ENCODE data around the gene PATE1.
"Not testable (repeated sequence)": the region's sequence is repeated elsewhere in the genome, so short reads cannot be mapped to it uniquely, and the experiment has no call there.

Gene PATE1, protein sequence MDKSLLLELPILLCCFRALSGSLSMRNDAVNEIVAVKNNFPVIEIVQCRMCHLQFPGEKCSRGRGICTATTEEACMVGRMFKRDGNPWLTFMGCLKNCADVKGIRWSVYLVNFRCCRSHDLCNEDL

DNA sequence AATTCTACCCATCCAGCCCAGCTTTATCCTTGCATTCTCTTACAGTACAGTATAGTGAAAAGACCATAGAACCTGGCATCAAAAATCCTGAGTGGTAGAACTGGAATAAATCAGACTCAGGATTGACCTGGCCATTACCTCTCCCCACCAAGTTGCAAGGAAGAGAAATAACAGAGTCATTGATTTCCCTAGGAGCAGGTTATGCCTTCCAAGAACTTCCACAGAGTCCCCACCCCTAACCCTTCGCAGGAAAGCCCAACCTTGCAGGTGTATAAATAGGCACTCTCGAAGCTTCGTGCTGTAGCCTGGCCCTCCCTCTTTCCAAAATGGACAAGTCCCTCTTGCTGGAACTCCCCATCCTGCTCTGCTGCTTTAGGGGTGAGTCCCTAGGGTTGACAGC is at the start of gene PATE1:
TSS of gene PATE1 (plus strand) at position 301 of the 400 bp plus-strand sequence. CDS start at position 327, 26 bp downstream.
- no peak for DNase-seq (ENCODE audit: low spot score)
- FAIRE-seq: no peak

DNA sequence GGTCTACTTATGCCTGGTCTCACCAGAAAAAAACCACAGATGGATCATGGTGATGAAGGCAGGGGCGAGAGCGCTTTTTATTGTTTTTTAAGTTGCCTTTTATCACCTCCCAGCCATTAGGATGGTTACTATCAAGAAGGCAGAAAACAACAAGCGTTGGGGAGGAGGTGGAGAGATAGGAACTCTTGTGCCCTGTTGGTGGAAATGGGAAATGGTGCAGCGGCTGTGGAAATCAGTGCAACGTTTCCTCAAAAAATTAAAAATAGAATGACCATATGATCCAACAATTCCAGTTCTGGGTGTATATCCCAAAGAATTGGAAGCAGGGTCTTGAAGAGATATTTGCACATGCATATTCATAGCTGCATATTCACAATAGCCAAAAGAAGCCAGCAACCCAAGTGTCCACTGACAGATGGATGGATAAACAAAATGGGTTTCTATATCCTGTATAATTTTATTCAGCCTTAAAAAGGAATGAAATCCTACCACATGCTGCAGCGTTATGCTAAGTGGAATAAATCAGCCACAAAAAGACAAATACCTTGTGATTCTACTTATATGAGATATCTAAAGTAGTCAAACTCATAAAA is 45.0 kb upstream of the PATE1 start:
- no peak for FAIRE-seq
- DNase-seq (ENCODE audit: low spot score): no peak

DNA sequence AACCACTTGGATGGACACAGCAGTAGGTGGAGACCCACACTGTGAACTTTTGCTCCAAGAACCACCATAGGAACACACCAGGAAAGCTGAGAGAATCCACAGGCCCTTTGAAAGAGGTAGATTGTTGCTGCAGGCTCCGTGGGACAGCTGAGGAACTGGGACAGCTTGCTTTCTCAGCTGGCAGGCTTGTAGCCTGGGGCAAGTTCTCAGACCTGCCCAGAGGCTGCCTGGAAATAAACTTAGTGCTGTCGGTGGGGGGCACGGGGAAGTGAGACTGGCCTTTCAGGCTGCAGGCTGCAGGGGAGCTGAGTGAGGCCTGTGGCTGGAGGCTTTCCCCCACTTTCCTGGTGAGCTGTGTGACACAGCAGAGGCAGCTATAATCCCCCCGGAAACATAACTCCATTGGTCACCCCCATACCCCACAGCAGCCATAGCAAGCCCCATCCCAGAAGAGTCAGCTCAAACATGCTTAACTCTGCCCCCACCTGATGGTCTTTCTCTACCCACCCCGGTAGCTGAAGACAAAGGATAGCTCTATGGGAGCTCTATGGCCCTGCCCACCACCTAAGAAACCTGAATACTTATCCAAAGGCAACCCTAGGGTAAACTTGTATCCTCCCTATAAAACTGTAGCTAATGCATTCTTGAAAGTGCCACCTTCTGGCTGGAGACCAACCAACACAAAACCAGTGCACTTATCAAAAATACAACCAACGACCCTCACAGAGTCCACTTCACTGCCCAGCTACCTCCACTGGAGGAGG is 44.0 kb upstream of the PATE1 start:
- DNase-seq (ENCODE audit: low spot score): no peak
- no peak for FAIRE-seq

DNA sequence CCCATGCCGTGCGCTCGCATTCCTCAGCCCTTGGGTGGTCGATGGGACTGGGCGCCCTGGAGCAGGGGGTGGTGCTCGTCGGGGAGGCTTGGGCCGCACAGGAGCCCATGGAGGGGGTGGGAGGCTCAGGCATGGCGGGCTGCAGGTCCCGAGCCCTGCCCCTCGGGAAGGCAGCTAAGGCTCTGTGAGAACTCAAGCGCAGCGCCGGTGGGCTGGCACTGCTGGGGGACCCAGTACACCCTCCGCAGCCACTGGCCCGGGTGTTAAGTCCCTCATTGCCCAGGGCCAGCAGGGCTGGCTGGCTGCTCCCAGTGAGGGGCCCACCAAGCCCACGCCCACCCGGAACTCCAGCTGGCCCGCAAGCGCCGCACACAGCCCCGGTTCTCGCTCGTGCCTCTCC is 41.4 kb upstream of the PATE1 start:
- not testable (repeated sequence) for DNase-seq (ENCODE audit: low spot score); FAIRE-seq

DNA sequence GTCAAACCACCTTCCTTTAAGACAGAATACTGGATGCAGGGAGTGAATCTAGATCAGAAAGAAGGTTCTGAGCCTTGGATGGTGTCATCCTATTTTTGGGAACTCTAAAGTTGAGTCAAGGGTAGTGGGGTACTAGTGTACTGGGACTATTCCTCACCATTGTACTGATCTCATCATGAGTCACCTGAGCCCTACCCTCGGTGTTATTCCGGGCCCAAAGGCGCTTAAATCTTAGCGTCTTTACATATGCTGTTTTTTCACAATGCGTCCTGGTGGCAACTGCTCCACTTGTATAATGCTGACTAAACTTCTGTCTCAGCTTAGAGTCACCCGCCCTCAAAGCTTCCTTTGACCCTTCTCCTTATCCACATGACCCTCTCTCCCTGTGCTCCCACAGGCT is 25.3 kb upstream of the PATE1 start:
- DNase-seq (ENCODE audit: low spot score): no peak
- FAIRE-seq: no peak

DNA sequence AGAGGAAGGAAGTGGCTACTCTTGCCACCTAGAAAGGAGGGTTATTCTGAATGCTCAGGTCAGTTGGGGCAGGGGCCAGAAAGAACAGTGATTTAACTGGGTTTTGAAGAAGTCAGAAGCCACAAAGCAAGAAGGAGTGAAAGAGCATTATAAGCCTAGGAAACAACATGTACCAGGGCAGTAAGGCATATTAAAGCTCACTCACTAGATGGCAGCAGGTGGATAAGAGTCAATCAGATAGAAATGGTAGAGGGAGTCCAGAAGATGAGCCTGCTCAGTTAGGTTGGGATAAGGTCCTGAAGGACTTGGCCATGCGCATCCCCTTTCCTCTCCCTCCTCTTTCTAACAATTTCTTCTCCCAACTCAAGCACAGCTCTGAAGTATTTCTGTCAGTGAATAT is 22.0 kb upstream of the PATE1 start:
- FAIRE-seq: no peak
- no peak for DNase-seq (ENCODE audit: low spot score)

DNA sequence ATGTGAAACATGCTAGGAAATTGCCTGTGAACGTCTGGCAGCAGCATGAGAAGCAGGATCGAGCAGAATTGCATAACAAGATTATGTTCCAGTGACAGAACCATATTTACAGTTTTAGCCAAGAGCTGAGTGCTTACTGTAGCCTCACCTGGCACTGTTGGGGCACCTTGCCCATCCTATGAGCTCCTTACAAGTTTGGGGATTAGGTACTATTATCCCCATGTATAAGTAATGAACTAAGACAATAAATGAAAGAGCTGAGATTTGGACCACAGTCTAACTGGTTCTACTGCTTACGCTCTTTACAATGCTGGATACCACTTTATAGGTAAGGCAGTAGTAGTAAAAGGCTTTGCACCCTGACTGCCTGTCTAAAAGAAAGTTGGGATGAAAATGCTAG is 17.1 kb upstream of the PATE1 start:
- FAIRE-seq (no peak), DNase-seq (ENCODE audit: low spot score) (no peak)

DNA sequence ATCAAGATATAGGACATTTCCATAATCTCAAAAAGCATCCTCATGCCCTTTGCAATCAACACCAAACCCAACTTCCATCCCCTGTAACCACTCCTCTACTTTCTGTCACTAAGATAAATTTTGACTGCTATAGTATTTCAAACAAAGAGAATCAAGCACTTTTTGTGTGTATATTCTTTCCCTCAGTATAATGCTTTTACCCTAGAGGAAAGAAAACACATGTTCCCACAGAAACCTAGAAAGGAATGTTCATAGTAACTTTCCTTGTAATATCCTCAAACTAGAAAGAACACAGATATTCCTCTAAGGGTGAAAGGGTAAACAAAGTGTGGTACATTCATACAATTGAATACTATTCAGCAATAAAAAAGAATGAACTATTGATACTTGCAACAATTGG is 5.5 kb upstream of the PATE1 start:
- FAIRE-seq (no peak), DNase-seq (ENCODE audit: low spot score) (no peak)

DNA sequence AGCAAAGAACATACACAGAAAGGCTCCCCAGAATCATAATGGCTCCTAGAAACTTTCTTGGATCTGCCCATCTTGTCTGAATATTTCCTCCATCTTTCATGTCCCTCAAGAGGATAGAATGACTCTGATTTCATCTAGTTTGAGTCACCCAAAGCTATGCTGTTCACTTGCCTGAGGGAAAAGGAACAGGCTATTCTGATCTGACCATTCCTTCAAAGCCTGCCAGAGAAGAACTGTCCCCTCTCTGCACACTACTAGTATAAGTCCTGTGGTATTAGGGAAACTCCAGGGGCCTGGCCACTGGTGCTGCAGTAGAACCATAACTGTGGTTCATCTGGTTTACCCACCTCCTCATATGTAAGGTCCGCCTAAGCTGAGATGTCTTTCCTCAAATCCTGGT is 2.4 kb upstream of the PATE1 start:
- FAIRE-seq (no peak), DNase-seq (ENCODE audit: low spot score) (no peak)

DNA sequence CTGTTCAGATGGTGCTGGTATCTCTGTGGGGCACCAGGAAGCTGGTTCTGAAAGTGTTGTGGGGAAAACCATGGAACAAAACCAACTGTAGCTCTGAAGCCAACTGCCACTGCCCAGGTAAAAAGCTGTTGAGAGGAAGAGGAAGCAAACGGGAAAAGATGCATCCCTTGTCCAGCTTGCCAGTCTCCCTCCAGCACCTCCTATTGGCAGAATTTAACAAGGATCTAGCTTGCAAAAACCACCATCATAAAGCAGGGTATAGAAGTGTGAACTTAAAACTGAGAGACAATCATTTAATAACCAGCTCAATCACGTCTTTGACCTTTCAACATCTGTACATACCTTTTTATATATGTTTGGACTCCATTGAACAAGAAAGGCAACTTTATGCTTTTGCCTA is 4.5 kb downstream of the PATE1 start:
- DNase-seq (ENCODE audit: low spot score): no peak
- FAIRE-seq: no peak

DNA sequence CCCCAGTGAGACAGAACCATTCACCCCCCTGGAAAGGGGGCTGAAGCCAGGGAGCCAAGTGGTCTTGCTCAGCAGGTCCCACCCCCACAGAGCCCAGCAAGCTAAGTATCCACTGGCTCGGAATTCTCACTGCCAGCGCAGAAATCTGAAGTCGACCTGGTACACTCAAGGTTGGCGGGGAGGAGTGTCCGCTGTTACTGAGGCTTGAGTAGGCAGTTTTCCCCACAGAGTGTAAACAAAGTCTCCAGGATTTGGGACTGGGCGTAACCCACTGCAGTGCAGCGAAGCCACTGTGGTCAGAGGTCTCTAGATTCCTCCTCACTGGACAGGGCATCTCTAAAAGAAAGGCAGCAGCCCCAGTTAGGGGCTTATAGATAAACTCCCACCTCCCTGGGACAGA is 10.0 kb downstream of the PATE1 start:
- no peak for DNase-seq (ENCODE audit: low spot score)
- no peak for FAIRE-seq

DNA sequence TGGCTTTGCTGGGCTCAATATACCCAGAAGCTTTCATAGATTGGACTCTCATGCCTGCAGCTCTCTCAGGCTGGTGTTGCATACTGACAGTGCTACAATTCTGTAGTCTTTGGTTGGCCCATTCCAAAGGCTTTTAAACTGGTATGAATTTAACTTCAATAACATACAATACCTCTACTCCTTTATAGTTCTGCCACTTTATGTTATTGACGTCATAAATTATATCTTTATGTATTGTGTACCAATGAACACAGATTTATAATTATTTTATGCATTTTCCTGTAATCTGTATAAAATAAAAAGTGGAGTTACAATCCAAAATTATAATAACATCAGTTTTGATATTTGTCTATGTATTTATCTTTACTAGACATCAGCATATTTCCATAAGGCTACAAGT is 16.4 kb downstream of the PATE1 start:
- FAIRE-seq (no peak), DNase-seq (ENCODE audit: low spot score) (no peak)

DNA sequence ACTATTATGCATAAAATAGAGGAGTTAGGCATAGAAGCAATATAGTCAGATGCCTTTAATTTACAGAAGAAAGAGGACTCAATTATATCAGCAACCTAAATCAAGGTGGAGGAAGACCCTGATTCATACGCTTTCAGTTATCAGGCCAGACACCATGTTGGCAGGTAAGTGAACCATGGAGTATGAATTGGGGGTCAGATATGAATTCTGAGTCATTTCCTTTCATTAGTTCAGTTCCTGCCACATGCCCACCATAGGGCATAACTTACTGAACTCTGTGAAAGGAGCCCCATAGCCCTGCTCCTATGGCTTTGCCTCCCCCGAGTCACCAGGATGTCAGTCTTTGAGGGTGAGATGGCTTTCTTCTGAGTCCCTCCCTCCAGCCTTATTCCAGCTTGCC is 17.4 kb downstream of the PATE1 start:
- no peak for DNase-seq (ENCODE audit: low spot score)
- FAIRE-seq: no peak

DNA sequence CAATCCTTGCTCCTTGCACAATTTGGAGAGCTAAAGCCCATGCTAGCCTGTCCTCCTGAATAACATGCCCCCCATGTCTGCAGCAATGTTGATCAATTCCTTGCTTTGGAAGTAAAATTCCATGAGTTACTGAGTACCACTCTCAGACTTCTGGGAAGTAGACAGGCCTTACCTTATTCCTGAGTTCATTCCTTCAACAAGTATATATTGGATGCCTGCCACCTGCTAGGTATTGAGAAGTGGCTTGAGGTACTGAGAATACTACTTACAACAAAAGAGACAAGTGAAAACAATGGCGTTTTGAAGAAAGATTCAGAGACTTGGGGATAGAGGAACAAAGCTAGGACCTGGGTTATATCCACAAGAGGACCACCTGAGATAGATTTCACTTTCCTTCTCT is 20.2 kb downstream of the PATE1 start:
- FAIRE-seq (no peak), DNase-seq (ENCODE audit: low spot score) (no peak)

DNA sequence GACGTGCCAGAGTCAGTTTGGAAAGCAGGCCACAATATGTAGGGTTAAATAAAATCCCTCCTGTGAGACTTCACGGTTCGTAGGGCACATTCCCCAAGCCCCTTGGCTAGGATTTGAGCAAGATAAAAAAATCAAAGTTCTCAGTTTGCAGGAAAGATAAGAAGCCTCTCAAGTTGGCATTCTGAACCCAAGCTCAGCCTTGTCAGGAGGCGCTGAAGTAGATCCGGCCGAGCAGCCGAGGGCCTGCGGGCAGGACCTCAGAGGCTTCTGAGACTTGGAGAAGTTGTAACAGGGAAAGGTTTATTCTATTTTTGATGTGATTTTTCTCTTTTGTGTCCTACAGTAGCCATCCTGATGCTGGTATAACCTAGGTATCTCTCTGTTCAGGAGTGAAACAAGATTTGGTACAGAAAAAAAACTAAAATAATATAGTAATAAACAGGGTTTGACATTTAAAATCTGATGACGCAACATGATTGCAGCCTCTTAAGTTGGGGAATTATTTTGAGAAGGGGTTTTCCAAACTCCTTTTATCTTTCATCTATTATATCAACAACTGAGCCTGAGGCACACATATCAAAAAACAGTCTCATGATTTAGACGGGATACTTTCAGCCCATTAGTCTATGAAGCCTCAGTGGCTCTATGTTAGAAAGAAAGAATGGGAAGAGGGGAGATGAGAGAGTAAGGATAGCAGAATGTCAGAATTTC is 22.4 kb downstream of the PATE1 start:
- FAIRE-seq: no peak
- DNase-seq (ENCODE audit: low spot score): no peak

DNA sequence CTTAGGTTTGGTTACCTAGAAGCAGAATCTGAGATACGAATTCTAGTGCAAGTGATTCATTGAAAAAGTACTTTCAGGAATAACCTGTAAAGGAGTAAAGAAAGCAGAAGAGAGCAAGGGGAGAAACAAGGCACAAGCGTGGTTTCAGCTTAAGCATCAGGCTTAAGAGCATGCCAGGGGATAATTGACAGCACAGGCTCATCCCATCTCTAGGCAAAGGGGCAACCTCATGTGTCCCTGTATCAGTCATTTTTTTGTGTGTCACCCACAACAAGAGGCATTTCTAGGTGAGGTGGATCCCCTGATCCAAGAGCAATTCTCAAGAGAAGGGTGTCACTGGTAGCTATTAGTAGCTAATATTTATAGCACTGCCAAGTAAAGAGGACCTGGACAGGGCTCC is 24.5 kb downstream of the PATE1 start:
- no peak for FAIRE-seq
- DNase-seq (ENCODE audit: low spot score): no peak

DNA sequence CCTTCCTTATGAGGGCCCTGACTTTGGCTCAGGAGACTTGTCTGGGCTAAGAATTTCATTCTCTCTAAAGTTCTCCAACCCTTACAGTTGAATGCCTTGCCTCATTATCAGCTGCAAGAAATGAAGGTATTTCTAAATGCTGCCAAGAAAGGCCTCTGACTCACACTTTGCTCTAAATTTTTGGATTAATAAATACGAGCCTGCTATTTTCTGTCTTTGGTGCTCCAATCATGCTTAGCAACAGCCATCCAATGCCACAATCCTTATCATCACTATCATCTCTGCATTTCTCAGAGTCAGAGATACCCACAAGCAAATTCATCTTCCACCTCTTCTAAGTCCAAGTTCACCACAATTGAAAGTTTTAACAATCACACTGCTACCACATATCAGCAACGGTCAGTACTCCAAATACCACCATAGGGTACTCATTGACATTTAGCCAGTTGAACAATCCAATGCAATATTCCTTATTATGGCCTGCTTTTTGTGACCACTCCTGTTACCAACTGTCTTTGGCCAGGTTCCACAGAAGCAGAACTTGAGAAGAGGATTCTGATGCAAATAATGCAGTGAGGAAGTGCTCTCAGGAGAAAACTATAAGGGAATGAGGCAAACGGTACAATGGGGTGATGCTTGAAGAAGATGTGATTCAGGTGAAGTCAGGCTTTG is 26.9 kb downstream of the PATE1 start:
- FAIRE-seq (no peak), DNase-seq (ENCODE audit: low spot score) (no peak)

DNA sequence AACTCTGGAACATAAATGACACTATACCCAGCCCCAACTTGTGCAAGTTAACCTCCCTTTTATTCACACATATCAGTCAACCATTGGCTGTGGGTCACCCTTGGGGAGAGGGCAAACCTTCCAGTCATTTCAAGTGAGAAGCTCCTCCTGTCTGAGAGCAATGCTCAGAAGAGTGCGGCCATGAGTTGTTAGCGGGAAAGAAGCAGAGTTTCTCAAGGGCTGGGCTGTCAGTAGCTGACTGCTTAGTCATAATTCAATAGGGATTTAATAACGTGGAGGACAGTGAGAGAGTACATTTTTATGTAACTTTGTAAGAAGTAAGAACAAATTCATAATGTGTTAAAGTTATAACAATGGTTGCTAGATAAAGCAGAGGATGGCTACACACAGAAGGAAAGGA is 27.4 kb downstream of the PATE1 start:
- FAIRE-seq (no peak), DNase-seq (ENCODE audit: low spot score) (no peak)

DNA sequence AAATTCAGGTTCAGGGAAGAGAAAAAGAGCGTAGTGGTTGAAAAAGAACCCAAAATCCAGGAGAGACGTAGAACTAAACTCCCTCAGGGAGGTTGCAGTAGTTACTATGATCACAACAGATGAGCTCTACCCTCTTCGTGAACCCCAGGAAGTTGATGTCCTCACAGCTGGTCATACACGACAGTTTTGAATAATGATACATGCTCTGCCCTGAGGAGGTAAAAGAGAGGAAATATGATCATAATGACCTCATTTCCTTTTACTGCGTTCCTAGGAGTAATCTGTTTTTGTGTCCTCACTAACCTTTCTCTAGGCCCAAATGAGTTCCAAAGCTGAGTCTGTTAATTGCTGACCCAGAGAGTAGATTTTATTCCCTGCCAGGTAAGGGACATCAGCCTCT is 31.2 kb downstream of the PATE1 start:
- no peak for FAIRE-seq
- DNase-seq (ENCODE audit: low spot score): no peak

DNA sequence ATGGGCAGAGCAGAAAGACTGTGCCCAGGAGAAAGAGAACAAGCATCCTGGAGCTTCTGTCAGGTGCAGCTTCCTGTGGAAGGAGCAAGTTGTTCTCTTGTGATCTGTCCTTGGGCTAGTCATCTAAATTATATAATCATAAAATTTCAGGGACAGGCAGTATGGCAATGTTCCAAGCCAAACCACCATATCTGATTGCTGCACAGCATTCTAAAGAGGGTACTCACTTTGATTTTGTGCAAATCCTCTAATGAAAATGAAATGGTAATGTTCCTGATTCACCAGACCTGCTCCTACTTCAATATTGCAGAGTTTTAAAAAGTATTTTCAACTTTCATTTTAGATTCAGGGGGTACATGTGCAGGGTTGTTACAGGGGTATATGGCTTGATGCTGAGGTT is 32.6 kb downstream of the PATE1 start, which contains the start of gene PATE2:
TSS of gene PATE2 (minus strand) at position 101 of the 400 bp plus-strand sequence. CDS start at position 46, 55 bp downstream.
- FAIRE-seq (no peak), DNase-seq (ENCODE audit: low spot score) (no peak)

DNA sequence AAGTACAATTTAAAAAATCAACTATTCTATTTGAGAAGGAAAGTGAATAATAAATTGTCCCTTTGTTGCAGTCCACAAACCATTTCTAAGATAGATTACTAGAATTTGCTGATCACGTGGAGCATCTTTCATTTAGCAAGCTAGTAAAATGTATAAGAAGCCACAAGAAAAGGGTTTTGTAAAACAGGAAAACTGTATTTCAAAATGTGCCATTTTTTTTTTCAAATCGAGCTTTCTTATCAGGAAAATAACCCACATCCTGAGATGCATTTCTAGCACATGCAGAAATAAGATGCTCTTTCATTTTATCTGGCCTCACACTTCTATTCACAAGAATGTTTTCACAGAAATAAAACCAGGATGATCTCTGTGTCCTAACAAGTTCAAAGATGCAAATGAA is 38.6 kb downstream of the PATE1 start:
- FAIRE-seq: no peak
- no peak for DNase-seq (ENCODE audit: low spot score)

DNA sequence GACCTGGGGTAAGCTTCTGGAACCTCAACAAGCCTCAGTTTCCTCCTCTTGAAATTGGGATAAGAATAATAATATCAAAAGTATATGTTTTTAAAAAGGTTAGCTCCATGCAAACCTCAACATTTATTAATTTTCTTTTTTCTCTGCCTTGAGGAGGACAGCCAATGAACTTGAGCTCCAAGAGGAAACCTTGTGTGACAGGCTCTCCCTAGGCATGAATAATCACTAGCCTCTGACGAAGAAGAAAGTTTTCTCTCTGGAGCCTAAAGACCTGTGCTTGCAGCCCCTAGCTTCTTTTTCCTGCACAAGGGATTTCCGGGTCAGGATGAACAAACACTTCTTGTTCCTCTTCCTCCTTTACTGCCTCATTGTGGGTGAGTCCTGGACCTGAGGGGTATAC is 41.7 kb downstream of the PATE1 start, which contains the start of gene PATE3:
TSS of gene PATE3 (plus strand) at position 301 of the 400 bp plus-strand sequence. CDS start at position 326, 25 bp downstream.
- DNase-seq (ENCODE audit: low spot score) (no peak), FAIRE-seq (no peak)

All from RCC 7860 (cell line).